Spleen (tissue), 7 donors: ENCODE measurements around the gene VPS35L.

Experiments used
- POLR2A ChIP-seq, 3 donors: fragments of 450-650 bp; IDR thresholded peaks; one replicate each; pipeline ENCODE4 v1.5.1; 2017; ENCODE audit warnings: antibody characterized with exemption in 3 of 3, mild to moderate bottlenecking in 1 of 3
- POLR2AphosphoS5 ChIP-seq, 3 donors: sonication (generic); formaldehyde crosslinking; IDR thresholded peaks; one replicate each; pipeline ENCODE4 v1.5.1; 2017; ENCODE audit warnings: antibody characterized with exemption in 3 of 3
- TF ChIP-seq, protein P1 (sequence below), 11 experiments: fragments of 200-600 bp in 7 of 11; fragments of 450-650 bp in 4 of 11; sonication (generic) in 4 of 11; IDR thresholded peaks in 8 of 11; conservative IDR thresholded peaks in 3 of 11; 1 replicate in 7 of 11; 2 replicates in 4 of 11; pipeline versions ENCODE4 v1.4.0 to v1.8.0; 2016 to 2021; ENCODE audit warnings: antibody characterized with exemption in 11 of 11, inconsistent platforms in 4 of 11, mild to moderate bottlenecking in 1 of 11
- donor health status: DM: no; HTN: no; CAD: no; lungs with moderate emphysema.
- donor health status: DM: no; HTN: no; CAD: no.
- donor health status: DM: no; HTN: no; CAD: no.

DNA sequence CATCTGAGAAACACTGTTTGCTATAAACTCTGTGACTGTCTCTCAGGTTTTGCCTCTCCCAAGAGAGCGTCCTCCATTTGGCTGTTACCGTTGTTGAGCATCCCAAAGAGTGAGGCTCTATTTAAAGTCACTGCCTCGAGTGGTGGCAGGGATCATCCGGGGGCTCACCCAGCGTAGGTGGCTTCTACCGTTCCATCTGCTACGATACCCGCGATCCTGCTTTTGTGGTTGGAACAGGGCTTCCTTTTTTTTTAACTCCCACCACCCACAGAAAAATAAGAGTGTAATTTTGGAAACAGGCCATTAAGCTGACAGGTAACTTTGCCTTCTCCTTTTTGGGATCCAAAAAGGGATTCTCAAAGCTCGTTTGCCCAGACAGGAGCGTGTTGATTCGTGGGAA lies 126.1 kb downstream of the VPS35L start:
- TF ChIP-seq POLR2AphosphoS5 (IDR thresholded peaks at IDR 0.05) (no peak), POLR2A (IDR thresholded peaks at IDR 0.05) (no peak)
- TF ChIP-seq, protein P1, sequence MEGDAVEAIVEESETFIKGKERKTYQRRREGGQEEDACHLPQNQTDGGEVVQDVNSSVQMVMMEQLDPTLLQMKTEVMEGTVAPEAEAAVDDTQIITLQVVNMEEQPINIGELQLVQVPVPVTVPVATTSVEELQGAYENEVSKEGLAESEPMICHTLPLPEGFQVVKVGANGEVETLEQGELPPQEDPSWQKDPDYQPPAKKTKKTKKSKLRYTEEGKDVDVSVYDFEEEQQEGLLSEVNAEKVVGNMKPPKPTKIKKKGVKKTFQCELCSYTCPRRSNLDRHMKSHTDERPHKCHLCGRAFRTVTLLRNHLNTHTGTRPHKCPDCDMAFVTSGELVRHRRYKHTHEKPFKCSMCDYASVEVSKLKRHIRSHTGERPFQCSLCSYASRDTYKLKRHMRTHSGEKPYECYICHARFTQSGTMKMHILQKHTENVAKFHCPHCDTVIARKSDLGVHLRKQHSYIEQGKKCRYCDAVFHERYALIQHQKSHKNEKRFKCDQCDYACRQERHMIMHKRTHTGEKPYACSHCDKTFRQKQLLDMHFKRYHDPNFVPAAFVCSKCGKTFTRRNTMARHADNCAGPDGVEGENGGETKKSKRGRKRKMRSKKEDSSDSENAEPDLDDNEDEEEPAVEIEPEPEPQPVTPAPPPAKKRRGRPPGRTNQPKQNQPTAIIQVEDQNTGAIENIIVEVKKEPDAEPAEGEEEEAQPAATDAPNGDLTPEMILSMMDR (IDR thresholded peaks at IDR 0.05 in 8 of 11, conservative IDR thresholded peaks at IDR 0.05 in 3 of 11) = no peak
